Natural killer cell treated with Interleukin-12 subunit alpha and Interleukin-12 subunit beta and Interleukin-15 and Interleukin-18, amount 100 ng/mL, for 72 hours (primary cell): ENCODE results near the gene CEP131. TPM values are rescaled to one million over a fixed set of nuclear protein-coding genes. Genes with fewer than 3 reads are reported as not detected.
A peak's percentile ranks its signal among the peaks of the same experiment; 100 is the strongest.

ENCODE experiments used
- ATAC-seq, 2 donors: fragments of 150-1000 bp; cut with Tn5 transposase in 1 of 2; sonication (Bioruptor Pico), chemical (Tn5 transposase) in 1 of 2; 2 replicates each; pipeline ENCODE4 v1.10.0; 2021
- DNase-seq: peaks from one replicate; pipeline ENCODE4 v3.0.0; 2022; ENCODE audit warnings: low spot score
- H3K27ac Mint-ChIP-seq, 2 donors: 1 replicate in 1 of 2; 2 replicates in 1 of 2; pipeline ENCODE4 v1.8.0; 2022; ENCODE audit warnings: mixed read lengths in 2 of 2, mild to moderate bottlenecking in 1 of 2, moderate library complexity in 1 of 2
- H3K27me3 Mint-ChIP-seq, 2 donors: 1 replicate in 1 of 2; 2 replicates in 1 of 2; pipeline ENCODE4 v1.8.0; 2022; ENCODE audit warnings: mixed read lengths in 2 of 2
- H3K36me3 Mint-ChIP-seq: one replicate; pipeline ENCODE4 v1.8.0; 2022; ENCODE audit warnings: mixed read lengths
- H3K4me1 Mint-ChIP-seq, 2 donors: 1 replicate in 1 of 2; 2 replicates in 1 of 2; pipeline ENCODE4 v1.8.0; 2022; ENCODE audit warnings: low read depth in 2 of 2, mixed read lengths in 2 of 2, mild to moderate bottlenecking in 1 of 2
- H3K4me3 Mint-ChIP-seq: one replicate; pipeline ENCODE4 v1.8.0; 2022; ENCODE audit warnings: mixed read lengths
- H3K9me3 Mint-ChIP-seq: 2 replicates; pipeline ENCODE4 v1.8.0; 2022; ENCODE audit warnings: mixed read lengths
- total RNA-seq, 2 donors: library from RNA; stranded (reverse); gene quantifications; one replicate each; pipeline ENCODE4 v1.2.3, GENCODE V29; 2022

Gene CEP131
- 10 to 100 TPM in 1 of 2 donors, 1 to 10 TPM in 1; 7.8 to 14.5 TPM for total RNA-seq

GRCh38 chr17:81222906-81223761, at the start of gene CEP131:
Gene CEP131 (minus strand): TSS chr17:81222965. CDS start chr17:81220056, 2,909 bp downstream.
- Mint-ChIP-seq H3K27ac (peak within 1 kb of the TSS; percentile 6 to 56), H3K4me1 (peaks cover 15 to 16% of the 10 kb centered on the region in 2 donors), H3K36me3 (no peaks in the 10 kb centered on the region), H3K27me3 (no peaks in the 10 kb centered on the region), H3K9me3 (no peaks in the 10 kb centered on the region), H3K4me3 (peak within 1 kb of the TSS; percentile 89)
- ATAC-seq: peak; percentile 97 to 99
- peak; percentile 99 for DNase-seq

- Mint-ChIP-seq H3K4me3 (no peak overlapping the region), H3K4me1 (no peaks in the 10 kb centered on the region), H3K36me3 (no peaks in the 10 kb centered on the region), H3K27ac (no peak overlapping the region), H3K27me3 (no peaks in the 10 kb centered on the region), H3K9me3 (no peaks in the 10 kb centered on the region)
- ATAC-seq (peak in 1 of 2 donors; percentile 44), DNase-seq (no peak)
These were observed 48.5 kb upstream of the CEP131 start for GRCh38 chr17:81271226-81271625.

DNA sequence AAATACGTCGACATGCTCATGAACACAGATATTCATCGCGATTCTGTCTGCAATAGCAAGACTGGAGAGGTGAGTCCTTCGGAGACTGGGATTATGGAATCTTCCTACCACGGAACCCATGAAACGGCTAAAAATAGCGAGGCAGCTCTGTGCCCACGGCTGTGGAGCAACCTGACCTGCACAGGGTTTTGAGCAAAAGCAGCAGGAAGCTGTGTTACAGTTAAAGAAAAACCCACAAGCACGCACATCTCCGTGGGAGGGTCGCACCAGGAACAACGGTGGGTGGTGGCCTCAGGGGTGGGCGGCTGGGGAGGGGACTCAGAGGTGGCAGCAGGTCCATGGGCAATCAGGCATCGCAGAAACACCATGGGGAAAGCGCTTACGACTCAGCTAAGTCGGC, 47.5 kb upstream of the CEP131 start:
- Mint-ChIP-seq H3K27me3 (no peaks in the 10 kb centered on the region), H3K9me3 (no peaks in the 10 kb centered on the region), H3K27ac (no peak overlapping the region), H3K36me3 (peaks cover 6% of the 10 kb centered on the region), H3K4me1 (peaks cover 0 to 6% of the 10 kb centered on the region in 2 donors), H3K4me3 (no peak overlapping the region)
- ATAC-seq (no peak), DNase-seq (no peak)

DNA sequence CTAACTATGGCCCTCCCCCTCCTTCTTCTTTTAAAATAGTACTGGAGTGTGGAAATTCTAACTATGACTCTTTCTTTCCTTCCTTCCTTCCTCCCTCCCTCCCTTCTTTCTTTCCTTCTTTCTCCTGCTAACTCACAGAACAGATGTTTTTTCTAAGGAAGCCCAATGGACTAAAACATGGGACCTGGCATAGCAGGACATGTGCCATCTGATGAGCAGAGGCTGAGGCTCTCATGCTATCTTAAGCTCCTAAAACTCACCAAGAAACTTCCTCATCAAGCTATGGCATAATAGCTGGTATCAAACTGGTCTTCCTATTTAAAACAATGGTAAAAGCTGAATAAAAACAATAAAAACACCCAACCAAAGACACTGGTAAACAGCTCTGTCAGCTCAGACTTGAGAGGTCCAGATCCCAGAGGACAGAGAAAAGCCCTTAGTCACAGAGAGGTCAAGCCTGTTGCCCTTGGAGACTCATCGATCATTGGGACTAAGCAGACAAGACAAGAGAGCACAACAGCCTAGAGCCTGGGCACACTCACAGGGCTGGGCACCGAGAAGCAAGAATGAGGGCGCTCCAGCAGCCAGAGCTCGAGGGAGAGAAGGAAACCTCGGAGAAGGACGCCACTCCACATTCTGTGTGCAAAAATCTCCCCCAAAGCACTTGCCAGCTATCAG, 44.8 kb upstream of the CEP131 start:
- H3K4me1 Mint-ChIP-seq: peaks cover 0 to 6% of the 10 kb centered on the region in 2 donors
- peaks cover 6% of the 10 kb centered on the region for H3K36me3 Mint-ChIP-seq
- no peak overlapping the region for H3K4me3 Mint-ChIP-seq
- no peaks in the 10 kb centered on the region for H3K9me3 Mint-ChIP-seq
- H3K27me3 Mint-ChIP-seq: no peaks in the 10 kb centered on the region
- DNase-seq (no peak), ATAC-seq (no peak)
- no peak overlapping the region for H3K27ac Mint-ChIP-seq

DNA sequence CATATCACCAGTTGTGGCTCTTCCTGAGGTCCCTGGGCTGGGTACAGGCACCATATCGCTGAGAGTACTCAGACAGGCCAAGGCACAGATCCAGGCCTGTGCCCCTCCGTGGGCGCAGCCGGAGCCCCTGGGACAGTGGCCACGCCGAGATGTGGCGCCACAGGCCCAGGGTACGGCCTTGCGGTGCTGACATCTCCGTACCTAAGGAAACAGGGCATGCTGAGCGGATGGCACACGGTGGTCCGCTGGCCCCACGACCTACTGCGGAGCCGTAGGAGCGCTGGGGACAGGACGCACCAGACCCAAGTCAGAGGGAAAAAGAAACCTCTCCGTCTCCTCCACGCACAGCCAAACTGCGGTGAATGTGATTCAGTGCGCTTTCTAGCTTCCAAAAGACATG, 42.8 kb upstream of the CEP131 start:
- H3K4me1 Mint-ChIP-seq: peaks cover 0 to 6% of the 10 kb centered on the region in 2 donors
- peaks cover 6% of the 10 kb centered on the region for H3K36me3 Mint-ChIP-seq
- no peak overlapping the region for H3K4me3 Mint-ChIP-seq
- H3K27me3 Mint-ChIP-seq: no peaks in the 10 kb centered on the region
- no peaks in the 10 kb centered on the region for H3K9me3 Mint-ChIP-seq
- H3K27ac Mint-ChIP-seq: no peak overlapping the region
- ATAC-seq (no peak), DNase-seq (no peak)

GRCh38 chr17:81264640-81265039, 41.9 kb upstream of the CEP131 start:
- H3K4me1 Mint-ChIP-seq: peaks cover 0 to 6% of the 10 kb centered on the region in 2 donors
- no peak for ATAC-seq
- H3K4me3 Mint-ChIP-seq: no peak overlapping the region
- DNase-seq: no peak
- no peak overlapping the region for H3K27ac Mint-ChIP-seq
- no peaks in the 10 kb centered on the region for H3K27me3 Mint-ChIP-seq
- no peaks in the 10 kb centered on the region for H3K9me3 Mint-ChIP-seq
- peaks cover 6% of the 10 kb centered on the region for H3K36me3 Mint-ChIP-seq

DNA sequence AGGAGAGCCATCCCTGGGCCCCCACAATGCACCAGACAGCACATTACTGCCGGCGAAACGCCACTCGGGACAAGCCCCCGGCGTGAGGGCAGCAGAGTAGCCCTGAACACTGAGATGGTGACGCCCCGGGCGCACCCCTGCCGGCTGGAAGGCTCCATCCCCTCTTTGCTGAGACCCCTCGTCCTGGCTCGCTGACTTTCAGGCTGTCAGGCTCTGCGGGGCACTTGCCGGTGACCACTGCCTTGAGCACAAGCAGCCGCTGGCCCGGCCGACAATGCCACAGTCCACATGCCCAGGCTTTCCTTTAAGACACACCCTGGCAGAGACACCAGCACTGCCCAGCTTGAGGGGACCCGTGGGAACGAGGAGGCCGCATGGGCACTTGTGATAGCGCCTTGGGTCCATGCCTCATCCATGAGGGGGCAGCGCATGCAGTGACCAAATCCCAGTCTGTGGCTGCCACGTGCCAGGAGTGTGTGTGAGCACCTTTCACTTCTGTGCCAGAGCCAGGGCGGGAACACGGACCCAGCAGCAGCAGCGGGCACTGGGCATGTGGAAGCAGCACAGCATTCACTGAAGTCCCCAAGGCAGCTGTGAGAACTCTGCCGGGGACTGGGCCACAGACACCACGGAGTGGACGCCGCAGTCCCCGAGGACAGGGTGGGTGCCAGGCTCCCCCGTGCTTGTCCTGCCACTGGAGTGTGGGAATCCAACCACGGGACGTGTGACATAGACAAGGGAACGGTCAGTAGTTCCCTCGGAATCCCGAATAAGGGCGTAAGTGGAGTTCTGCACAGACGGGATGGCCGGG, 40.8 kb upstream of the CEP131 start:
- ATAC-seq (no peak), DNase-seq (no peak)
- Mint-ChIP-seq H3K27ac (no peak overlapping the region), H3K4me1 (peaks cover 0 to 6% of the 10 kb centered on the region in 2 donors), H3K36me3 (peaks cover 6% of the 10 kb centered on the region), H3K27me3 (no peaks in the 10 kb centered on the region), H3K9me3 (no peaks in the 10 kb centered on the region), H3K4me3 (no peak overlapping the region)

DNA sequence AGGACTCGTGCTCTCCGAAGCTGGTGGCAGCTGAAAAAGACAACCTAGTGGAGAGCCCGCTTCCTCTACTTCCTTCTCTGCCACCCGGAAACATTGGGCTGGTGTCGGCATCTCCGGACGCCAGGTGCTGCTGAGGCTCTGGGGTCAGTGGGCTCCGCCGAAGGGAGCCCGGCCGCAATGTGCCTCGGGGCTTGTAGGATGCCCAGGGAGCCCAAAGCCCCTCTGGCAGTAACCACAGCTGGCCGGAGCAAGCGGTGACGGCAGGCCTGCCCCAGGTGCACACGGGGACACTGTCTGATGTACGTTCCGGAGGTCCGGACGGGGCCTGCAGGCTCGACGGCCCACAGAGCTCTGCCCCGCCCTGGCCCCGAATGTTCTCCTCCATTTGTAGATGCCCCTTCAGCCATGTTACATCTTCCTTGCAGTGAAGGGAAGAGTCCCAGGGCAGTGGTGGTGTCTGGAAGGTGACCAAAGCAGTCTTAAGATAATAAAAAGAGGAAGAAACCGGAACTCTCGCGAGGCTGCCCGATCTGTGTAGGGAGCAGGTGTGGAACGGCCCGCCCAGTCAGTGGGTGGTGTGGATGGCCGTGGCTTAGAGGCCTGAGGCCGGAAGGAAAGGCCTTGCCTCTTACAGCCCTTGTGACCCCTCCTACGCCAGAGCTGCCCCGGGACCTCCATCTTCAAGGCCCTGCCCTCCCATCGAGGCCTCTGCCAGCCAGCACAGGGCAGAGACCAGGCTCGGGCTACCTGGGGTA, 39.0 kb upstream of the CEP131 start:
- DNase-seq (no peak), ATAC-seq (no peak)
- no peak overlapping the region for H3K4me3 Mint-ChIP-seq
- peaks cover 0 to 6% of the 10 kb centered on the region in 2 donors for H3K4me1 Mint-ChIP-seq
- H3K36me3 Mint-ChIP-seq: peaks cover 6% of the 10 kb centered on the region
- no peaks in the 10 kb centered on the region for H3K9me3 Mint-ChIP-seq
- H3K27ac Mint-ChIP-seq: no peak overlapping the region
- no peaks in the 10 kb centered on the region for H3K27me3 Mint-ChIP-seq

DNA sequence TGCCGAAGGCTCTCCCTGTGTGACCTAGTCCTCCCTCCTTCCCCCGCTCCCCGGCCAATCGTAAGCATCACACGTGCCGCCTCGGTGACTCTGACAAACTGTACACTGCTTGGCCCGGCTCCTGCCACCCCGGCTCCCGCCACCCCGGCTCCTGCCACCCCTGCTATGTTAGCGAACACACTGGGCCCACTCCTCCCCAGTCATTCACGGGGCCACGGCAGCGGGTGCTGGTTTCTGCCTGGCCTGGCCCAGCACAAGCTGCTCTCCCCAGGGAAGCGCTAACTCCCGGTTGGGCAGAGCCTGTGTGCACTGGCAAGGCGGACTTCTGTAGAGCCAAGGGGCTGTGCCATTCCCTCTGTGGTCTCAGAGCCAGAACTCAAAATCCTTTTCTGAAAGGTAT, 38.3 kb upstream of the CEP131 start:
- Mint-ChIP-seq H3K27ac (no peak overlapping the region), H3K9me3 (no peaks in the 10 kb centered on the region), H3K4me1 (peaks cover 0 to 6% of the 10 kb centered on the region in 2 donors), H3K36me3 (peaks cover 5% of the 10 kb centered on the region), H3K4me3 (no peak overlapping the region), H3K27me3 (no peaks in the 10 kb centered on the region)
- ATAC-seq (no peak), DNase-seq (no peak)

DNA sequence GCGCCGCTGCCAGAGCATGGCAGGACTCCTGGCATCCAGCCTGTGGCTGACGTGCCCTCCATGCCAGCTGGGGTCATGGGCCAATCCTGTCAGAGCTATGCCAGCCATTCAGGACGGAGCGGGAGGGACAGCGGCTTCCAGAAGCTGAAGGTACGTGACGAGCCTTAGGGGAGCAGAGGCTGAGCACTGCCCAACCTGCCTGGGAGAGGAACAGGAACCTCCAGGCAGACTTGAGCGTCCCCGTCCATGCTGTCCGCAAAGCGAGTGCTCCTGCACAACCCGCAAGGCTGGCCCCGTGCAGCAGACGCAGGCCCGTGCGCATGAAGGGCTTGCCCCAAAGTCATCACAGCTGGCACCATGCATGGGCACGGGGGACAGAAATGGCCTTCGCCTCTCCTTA, 37.9 kb upstream of the CEP131 start:
- Mint-ChIP-seq H3K36me3 (peaks cover under 1% of the 10 kb centered on the region), H3K27me3 (no peaks in the 10 kb centered on the region), H3K4me3 (no peak overlapping the region), H3K4me1 (peaks cover 0 to 2% of the 10 kb centered on the region in 2 donors), H3K27ac (no peak overlapping the region), H3K9me3 (no peaks in the 10 kb centered on the region)
- DNase-seq (no peak), ATAC-seq (no peak)

GRCh38 chr17:81260171-81260570, 37.4 kb upstream of the CEP131 start:
- H3K9me3 Mint-ChIP-seq: no peaks in the 10 kb centered on the region
- H3K27ac Mint-ChIP-seq: no peak overlapping the region
- no peaks in the 10 kb centered on the region for H3K27me3 Mint-ChIP-seq
- H3K4me1 Mint-ChIP-seq: no peaks in the 10 kb centered on the region
- ATAC-seq (no peak), DNase-seq (no peak)
- H3K36me3 Mint-ChIP-seq: no peaks in the 10 kb centered on the region
- H3K4me3 Mint-ChIP-seq: no peak overlapping the region

DNA sequence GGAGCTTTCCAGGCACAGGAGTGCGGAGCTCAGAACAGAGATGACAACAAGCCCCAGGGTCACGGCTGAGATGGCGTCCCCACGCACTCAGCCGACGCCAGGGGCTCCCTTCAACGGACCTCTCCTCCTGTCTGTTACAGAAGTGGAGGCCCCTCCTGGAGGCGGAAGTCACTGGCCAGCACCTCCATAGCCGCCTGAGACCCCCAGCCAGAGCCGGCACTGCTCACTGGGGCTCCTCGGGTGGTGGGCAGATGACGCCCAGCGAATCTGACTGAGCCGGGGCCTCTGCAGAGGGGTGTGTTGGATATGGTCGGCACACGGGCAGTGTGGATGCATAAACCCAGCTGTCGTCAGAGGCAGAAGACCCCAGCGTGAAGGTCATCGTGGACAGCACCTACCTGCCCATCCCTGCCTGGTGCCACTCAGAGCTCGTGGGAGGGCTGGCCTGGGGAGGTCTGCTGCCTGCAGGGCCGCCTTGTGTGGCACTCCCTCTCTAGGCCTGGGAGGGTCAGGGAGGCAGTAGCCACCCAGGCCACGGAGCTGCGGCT, 36.4 kb upstream of the CEP131 start:
- Mint-ChIP-seq H3K4me3 (no peak overlapping the region), H3K27me3 (no peaks in the 10 kb centered on the region), H3K27ac (no peak overlapping the region), H3K36me3 (no peaks in the 10 kb centered on the region), H3K9me3 (no peaks in the 10 kb centered on the region), H3K4me1 (no peaks in the 10 kb centered on the region)
- no peak for ATAC-seq
- no peak for DNase-seq

- Mint-ChIP-seq H3K27me3 (no peaks in the 10 kb centered on the region), H3K4me1 (peaks cover 7% of the 10 kb centered on the region in 2 donors), H3K4me3 (no peak overlapping the region), H3K27ac (no peak overlapping the region), H3K9me3 (no peaks in the 10 kb centered on the region), H3K36me3 (no peaks in the 10 kb centered on the region)
- ATAC-seq (no peak), DNase-seq (no peak)
These were observed 35.5 kb upstream of the CEP131 start for GRCh38 chr17:81258292-81258691.
